Stomach (tissue), 4 donors: ENCODE results near the gene HARS1.

Experiments
- CTCF ChIP-seq, 7 experiments: fragments of 450-650 bp in 4 of 7; fragments of 200-600 bp in 3 of 7; sonication (generic) in 3 of 7; IDR thresholded peaks; one replicate each; pipeline ENCODE4 v1.5.1; 2016 to 2019; ENCODE audit warnings: antibody characterized with exemption in 7 of 7, control low read depth in 2 of 7, mild to moderate bottlenecking in 1 of 7
- POLR2A ChIP-seq, 4 donors: fragments of 450-650 bp; IDR thresholded peaks; one replicate each; pipeline ENCODE4 v1.6.1; 2016; ENCODE audit warnings: antibody characterized with exemption in 4 of 4, control low read depth in 2 of 4, mild to moderate bottlenecking in 1 of 4, moderate library complexity in 1 of 4

DNA sequence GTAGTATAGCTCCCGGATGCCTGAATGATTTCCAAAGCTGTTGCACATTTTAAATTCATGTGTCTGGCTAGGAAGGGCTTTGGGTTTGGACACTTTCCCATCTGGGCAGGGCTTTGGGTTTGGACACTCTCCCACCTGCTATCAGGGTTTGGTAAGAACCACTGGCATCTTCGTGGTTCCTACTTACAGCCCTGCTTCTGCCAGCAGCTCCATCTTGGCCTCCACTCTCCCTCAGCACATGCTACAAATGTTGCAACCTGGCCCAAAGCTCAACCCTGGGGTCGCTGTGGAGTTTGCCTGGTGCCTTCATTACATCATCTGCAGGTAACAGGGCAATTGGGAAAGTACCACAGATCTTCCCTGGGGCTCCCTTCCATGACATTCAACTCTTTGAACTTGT is 48.5 kb downstream of the HARS1 start:
- TF ChIP-seq CTCF (IDR thresholded peaks at IDR 0.05) (no peak), POLR2A (IDR thresholded peaks at IDR 0.05) (no peak)
